SU-DHL-6 (cell line): ENCODE data around the gene ZNF224.

Experiments used
- CTCF ChIP-seq: fragments of 200-600 bp; sonication (generic); IDR thresholded peaks from one replicate; pipeline ENCODE4 v1.5.1; 2017; ENCODE audit warnings: antibody characterized with exemption, mild to moderate bottlenecking, low read length, moderate library complexity; ENCODE audit not compliant: insufficient read depth, poor library complexity, severe bottlenecking
- EZH2phosphoT487 ChIP-seq: fragments of 200-600 bp; sonication (generic), shearing (Covaris generic); conservative IDR thresholded peaks from 2 replicates; pipeline ENCODE4 v1.6.1; 2018; ENCODE audit warnings: mild to moderate bottlenecking, antibody characterized with exemption, low read length, moderate library complexity, mixed read lengths

GRCh38 chr19:44113784-44114390 is 19.7 kb downstream of the ZNF224 start:
- TF ChIP-seq CTCF (no peak), EZH2phosphoT487 (no peak)
